T1000 (cell line): ENCODE data around the gene RPL37A.
A peak's percentile ranks its signal among the peaks of the same experiment; 100 is the strongest.
"Not testable (repeated sequence)": the region's sequence is repeated elsewhere in the genome, so short reads cannot be mapped to it uniquely, and the experiment has no call there.

Experiments used
- DNase-seq: peaks from one replicate; lab custom pipeline; 2025; ENCODE audit warnings: mixed read lengths; lab: John Stamatoyannopoulos, UW

Gene RPL37A

GRCh38 chr2:216517447-216518225 lies 19.0 kb downstream of the RPL37A start:
- no peak for DNase-seq

- DNase-seq, result not testable (repeated sequence)
Measured at GRCh38 chr2:216518566-216519119, 20.0 kb downstream of the RPL37A start.

GRCh38 chr2:216519154-216519762 lies 20.6 kb downstream of the RPL37A start:
- DNase-seq, result peak; percentile 7

GRCh38 chr2:216520112-216520511 lies 21.5 kb downstream of the RPL37A start:
- no peak for DNase-seq

GRCh38 chr2:216522892-216523502 lies 24.4 kb downstream of the RPL37A start:
- no peak for DNase-seq

GRCh38 chr2:216525972-216526371 lies 27.3 kb downstream of the RPL37A start:
- no peak for DNase-seq

GRCh38 chr2:216526939-216527338 lies 28.3 kb downstream of the RPL37A start:
- no peak for DNase-seq

- no peak for DNase-seq
Measured at GRCh38 chr2:216527600-216527999, 29.0 kb downstream of the RPL37A start.

GRCh38 chr2:216532562-216532961 lies 33.9 kb downstream of the RPL37A start:
- DNase-seq, result no peak

- no peak for DNase-seq
Measured at GRCh38 chr2:216533609-216534008, 35.0 kb downstream of the RPL37A start.

GRCh38 chr2:216534809-216535208 lies 36.2 kb downstream of the RPL37A start:
- DNase-seq, result no peak

GRCh38 chr2:216535454-216535995 lies 36.9 kb downstream of the RPL37A start:
- DNase-seq, result peak; percentile 20

- DNase-seq, result no peak
Measured at GRCh38 chr2:216536734-216537210, 38.1 kb downstream of the RPL37A start.

GRCh38 chr2:216537366-216537765 lies 38.7 kb downstream of the RPL37A start:
- DNase-seq, result no peak

- no peak for DNase-seq
Measured at GRCh38 chr2:216538538-216538937, 39.9 kb downstream of the RPL37A start.

GRCh38 chr2:216539120-216539519 lies 40.5 kb downstream of the RPL37A start:
- DNase-seq, result no peak

GRCh38 chr2:216539791-216540241 lies 41.2 kb downstream of the RPL37A start:
- DNase-seq, result peak; percentile 51

GRCh38 chr2:216540920-216541319 lies 42.3 kb downstream of the RPL37A start:
- DNase-seq, result no peak

- no peak for DNase-seq
Measured at GRCh38 chr2:216541505-216541904, 42.9 kb downstream of the RPL37A start.

GRCh38 chr2:216545359-216545758 lies 46.7 kb downstream of the RPL37A start:
- no peak for DNase-seq

GRCh38 chr2:216546241-216546640 lies 47.6 kb downstream of the RPL37A start:
- no peak for DNase-seq
